Activated gamma-delta T cell (primary cell): ENCODE results near the gene ABCA1.
"Not testable (repeated sequence)": the region's sequence is repeated elsewhere in the genome, so short reads cannot be mapped to it uniquely, and the experiment has no call there.

Experiments used
- DNase-seq: peaks from one replicate; lab custom pipeline; 2025; lab: John Stamatoyannopoulos, UW

Gene ABCA1

GRCh38 chr9:104906441-104907277 is 21.3 kb downstream of the ABCA1 start:
- no peak for DNase-seq

DNA sequence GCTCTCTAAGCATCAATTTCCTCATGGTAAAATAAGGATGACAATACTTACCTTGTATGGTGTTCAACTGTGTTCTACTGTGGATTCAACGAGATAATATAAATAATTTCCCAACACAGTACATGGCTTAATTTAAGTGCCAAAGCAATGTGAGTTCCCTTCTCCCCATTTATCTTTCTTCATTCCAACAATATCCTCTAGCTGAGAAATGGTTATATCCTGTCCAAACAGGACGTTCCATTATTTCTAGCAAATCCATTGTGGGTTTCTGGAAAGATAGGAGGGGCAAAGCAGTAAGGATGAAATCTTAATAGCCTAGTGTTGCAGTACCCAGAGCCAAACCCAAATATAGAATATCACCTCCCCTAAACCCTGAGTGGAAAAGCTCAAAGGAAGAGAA is 22.0 kb downstream of the ABCA1 start:
- DNase-seq = no peak

DNA sequence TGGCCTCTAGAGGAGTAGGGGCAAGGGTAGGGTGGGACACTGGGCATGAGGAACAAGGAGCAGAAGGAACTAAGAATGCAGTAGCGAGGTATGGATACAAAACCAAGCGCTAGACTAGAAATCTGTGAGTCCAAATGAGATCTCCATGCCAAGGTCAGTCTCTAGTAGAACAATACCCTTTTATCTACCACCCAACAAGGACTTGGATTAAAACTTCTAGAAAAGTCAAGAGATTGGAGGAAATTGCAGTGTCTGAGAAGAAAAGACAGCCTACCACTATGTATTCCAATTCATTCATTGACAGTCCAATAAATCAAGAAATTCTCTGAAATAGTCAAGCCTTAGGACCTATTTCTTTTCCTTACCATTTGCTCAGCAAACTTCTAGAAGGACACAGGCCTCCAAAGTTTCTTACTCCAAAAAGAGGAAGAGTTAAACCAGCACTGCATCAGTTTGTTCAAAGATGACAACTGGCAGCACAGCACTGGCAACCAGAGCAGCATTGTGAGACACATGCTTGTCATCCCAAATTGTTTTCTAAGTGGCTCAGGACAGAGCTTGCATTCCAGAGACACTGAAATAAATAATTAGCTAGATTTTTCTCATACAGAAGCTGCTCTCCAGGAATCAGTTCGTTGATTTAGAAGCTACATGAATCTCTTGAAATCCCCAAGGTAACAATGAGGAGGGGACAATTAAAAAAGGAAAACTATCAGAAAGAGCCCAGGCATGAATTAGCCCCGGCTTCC is 22.6 kb downstream of the ABCA1 start:
- no peak for DNase-seq

GRCh38 chr9:104903609-104904008 is 24.3 kb downstream of the ABCA1 start:
- DNase-seq = no peak

- DNase-seq = no peak
Measured at GRCh38 chr9:104900871-104901270, 27.1 kb downstream of the ABCA1 start.

- no peak for DNase-seq
Measured at GRCh38 chr9:104900324-104900723, 27.6 kb downstream of the ABCA1 start.

DNA sequence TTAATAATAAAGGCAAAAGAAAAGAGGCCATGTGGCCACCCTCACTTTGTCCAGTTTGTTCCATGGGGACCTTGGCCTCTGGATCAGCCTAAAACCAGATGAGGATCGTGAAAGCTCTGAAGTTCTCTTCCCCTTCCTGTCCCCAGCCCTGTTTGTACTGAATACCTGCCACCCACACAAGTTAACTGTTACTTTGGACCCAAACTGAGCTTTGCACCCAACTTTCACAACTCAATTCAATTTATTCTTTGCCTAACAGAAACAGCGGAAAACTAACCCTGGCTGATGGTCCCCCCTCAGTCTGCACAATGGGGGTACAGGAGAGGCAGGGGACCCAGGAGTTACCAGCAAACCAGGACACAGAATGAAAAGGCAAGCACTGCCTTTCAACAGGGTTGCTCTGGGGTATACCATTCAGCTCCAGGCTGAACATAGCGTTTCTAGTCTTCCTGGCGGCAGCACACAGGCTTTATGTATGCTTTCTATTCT is 28.2 kb downstream of the ABCA1 start:
- no peak for DNase-seq

DNA sequence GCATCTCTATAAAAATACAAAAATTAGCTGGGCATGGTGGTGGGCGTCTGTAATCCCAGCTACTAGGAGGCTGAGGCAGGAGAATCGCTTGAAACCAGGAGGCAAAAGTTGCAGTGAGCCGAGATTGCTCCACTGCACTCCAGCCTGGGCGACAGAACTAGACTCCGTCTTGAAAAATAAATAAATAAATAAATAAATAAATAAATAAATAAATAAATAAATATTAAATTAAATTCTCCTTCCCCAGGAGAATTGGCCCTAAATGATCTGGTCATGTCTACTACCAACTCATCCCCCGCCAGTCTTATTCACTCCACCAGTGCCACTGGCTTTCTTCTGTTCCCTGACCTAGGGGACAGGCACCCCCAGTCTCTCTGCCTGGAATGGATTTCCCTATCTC is 29.6 kb downstream of the ABCA1 start:
- not testable (repeated sequence) for DNase-seq

GRCh38 chr9:104896131-104896530 is 31.8 kb downstream of the ABCA1 start:
- DNase-seq = no peak

DNA sequence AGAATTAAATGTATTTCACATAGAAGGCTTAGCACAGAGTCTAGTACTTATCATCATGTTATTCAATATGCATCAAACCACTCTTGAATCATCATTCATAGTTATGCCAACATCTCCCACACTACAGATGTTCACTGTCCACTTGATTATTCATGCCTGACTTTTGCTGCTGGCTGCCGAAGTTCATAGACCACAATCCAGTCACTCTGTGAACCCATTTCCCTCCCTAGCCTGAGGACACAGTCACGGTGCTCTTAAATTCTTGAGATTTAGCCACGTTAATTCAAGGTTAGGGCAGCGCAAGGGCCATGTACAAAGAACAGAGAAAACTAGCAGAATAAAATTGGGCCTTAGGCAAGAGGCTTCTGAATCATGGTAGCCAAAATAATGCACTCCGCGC is 32.4 kb downstream of the ABCA1 start:
- no peak for DNase-seq

- DNase-seq = no peak
Measured at GRCh38 chr9:104892701-104893100, 35.3 kb downstream of the ABCA1 start.

GRCh38 chr9:104890433-104890770 is 37.6 kb downstream of the ABCA1 start:
- no peak for DNase-seq

GRCh38 chr9:104885818-104886709 is 41.9 kb downstream of the ABCA1 start:
- DNase-seq = no peak

- no peak for DNase-seq
Measured at GRCh38 chr9:104883169-104883568, 44.8 kb downstream of the ABCA1 start.

DNA sequence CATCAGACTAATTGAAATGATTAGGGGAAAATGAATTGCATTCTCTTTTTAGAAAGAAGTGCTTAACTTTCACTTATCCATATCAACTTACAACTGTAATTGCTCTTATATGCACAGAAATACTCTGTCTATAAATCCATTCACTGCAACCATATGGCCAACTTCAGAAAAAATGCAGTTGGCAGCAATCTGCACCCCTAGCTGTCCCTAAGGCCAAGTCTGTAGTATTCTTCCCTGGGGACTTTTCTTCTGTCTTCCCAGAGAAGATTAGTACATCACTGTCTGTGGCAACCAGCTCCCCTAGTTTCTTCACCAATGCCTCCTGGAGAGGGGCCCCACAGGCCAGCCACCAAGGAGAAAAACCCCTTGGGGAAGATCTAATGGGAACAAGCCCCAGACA is 45.4 kb downstream of the ABCA1 start:
- DNase-seq = no peak

GRCh38 chr9:104882086-104882485 is 45.9 kb downstream of the ABCA1 start:
- no peak for DNase-seq

DNA sequence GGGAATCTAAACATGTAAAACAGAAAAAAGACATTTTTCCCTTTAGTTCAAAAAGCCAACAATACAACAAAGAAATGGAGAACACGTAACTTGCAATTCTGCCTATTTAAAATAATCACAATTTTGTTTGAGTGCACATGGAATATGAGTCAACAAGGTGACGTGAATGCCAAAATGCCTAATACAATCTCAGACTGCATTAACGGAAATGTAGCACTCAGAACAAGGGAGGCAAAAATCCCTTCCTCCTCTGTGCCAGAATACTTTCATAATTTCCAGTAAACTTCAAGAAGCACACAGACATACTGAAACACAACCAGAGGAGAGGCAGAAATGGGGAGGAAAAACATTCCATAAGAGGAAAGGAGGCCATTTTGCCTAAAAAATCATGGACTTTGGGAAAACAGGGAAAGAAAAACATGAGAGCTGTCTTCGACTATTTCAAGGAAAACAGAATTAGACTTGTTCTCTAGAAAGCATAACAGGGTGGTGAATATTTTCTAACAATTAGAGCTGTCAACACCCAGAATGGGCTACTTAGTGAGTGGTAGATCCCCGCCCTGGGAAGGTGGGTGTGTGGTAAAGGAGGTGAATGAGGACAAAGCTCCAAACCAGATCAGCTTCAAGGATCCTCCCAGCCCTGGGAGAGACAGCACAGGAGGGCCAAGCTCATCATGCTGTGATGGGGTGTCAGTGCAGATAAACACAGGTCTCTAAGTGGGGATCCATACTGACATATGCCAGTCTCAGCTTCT is 48.2 kb downstream of the ABCA1 start:
- DNase-seq = no peak

GRCh38 chr9:104876587-104876986 is 51.4 kb downstream of the ABCA1 start:
- no peak for DNase-seq

DNA sequence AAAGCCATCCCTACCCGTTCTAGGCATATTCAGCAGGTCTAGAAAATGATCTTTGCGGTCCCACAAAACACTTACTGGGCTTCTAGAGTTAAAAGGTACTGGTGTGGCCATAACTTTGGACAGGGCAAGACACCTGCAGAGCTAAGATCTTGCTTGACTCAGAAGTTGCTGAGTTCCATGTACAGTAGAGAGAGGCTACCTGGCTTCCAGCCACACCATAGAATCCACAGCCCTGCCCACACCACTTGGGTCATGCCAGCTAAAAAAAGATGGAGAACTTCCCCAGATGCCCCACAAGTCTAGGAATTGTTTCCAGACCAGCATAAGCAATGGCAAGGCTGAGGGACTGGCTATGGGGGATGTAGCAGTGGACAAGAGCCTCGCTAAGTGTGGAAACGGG is 52.1 kb downstream of the ABCA1 start:
- DNase-seq = no peak

GRCh38 chr9:104875320-104875719 is 52.6 kb downstream of the ABCA1 start:
- no peak for DNase-seq

DNA sequence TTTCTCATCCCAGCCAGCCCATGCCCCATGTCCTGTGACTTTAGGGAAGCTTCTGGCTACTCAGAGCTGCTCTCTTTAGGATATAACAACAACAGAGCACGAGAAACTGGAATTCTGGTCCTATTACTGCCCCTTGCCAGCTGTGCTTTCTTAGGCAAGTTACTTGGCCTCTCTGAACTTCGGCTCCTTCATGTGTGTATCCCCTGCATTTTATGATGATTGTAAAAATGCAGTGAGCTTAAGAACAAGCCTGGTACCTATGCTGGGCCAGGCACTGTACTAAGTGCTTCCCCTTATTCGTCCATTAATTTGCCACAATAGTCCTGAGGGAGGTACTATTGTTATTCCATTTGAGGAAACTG is 54.5 kb downstream of the ABCA1 start:
- DNase-seq = no peak
